ENCODE results near the gene PDIA2.
"Not testable (repeated sequence)": the region's sequence is repeated elsewhere in the genome, so short reads cannot be mapped to it uniquely, and the experiment has no call there.

PDIA2 gene

DNA sequence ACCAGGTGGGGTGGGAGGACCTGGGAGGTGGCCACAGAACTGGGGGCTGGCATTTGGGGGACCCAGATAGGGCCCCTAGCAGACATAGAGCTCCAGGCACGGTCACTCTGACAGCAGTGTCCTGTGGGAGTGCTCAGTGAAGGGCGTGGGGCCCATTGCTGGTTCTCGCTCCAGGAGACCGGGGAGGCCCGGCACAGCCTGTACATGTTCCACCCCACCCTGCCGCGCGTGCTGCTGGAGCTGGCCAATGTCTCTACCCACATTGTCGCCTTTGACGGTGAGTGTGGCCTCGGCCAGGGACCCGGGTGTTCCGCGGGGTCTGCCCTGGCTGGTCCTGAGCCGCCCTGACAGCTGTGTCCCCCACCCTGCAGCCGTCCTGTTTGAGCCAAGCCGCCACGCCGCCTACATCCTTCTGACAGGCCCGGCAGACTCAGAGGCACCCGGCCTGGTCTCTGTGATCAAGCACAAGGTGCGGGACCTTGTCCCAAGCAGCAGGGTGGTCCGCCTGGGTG is 18.5 kb upstream of the PDIA2 start:
- Histone ChIP-seq H3K36me3 (ENCODE audit: insufficient read depth, low read length) (peaks cover 41% of the 10 kb centered on the region), H3K27ac (ENCODE audit: low read depth, low read length) (no peak overlapping the region), H3K4me3 (ENCODE audit: low read length) (no peak overlapping the region), H3K27me3 (ENCODE audit: insufficient read depth, low read length) (no peaks in the 10 kb centered on the region), H3K9me3 (ENCODE audit: insufficient read depth, low read depth, low read length) (no peaks in the 10 kb centered on the region), H3K9ac (ENCODE audit: low read depth, low read length) (no peak overlapping the region), H3K4me1 (ENCODE audit: insufficient read depth, low read length) (no peaks in the 10 kb centered on the region)
- WGBS: 96% methylated on average over 23 of the region's 23 CpGs

DNA sequence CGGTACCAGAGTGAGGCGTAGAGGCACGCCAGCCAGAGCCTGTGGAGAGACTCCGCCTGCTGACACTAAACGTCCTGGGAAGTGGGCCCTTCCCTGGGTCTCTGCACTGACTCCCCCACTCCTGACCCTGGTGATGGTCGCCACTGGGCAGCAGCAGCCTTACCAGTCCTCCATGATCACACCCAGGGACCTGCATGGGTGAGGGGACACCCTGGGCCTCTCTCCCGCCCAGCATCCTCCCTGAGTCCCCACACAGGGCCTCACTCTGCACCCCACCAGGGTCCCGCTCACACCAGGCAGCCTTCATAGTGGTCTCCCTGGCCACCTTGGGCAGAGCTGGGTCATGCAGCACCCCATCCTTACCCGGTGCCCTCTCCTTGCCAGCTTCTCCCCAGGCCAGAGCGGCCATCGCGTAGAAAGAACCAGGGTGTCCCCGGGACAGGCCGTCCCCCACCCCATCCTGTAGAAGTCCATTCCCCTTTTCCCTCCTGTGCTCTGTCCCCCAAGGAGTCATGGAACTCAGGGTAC is 17.9 kb upstream of the PDIA2 start:
- Histone ChIP-seq H3K4me1 (ENCODE audit: insufficient read depth, low read length) (no peaks in the 10 kb centered on the region), H3K36me3 (ENCODE audit: insufficient read depth, low read length) (peaks cover 35% of the 10 kb centered on the region), H3K27me3 (ENCODE audit: insufficient read depth, low read length) (no peaks in the 10 kb centered on the region), H3K27ac (ENCODE audit: low read depth, low read length) (no peak overlapping the region), H3K9me3 (ENCODE audit: insufficient read depth, low read depth, low read length) (no peaks in the 10 kb centered on the region), H3K9ac (ENCODE audit: low read depth, low read length) (no peak overlapping the region), H3K4me3 (ENCODE audit: low read length) (no peak overlapping the region)
- 92% methylated on average over 14 of the region's 14 CpGs for WGBS

DNA sequence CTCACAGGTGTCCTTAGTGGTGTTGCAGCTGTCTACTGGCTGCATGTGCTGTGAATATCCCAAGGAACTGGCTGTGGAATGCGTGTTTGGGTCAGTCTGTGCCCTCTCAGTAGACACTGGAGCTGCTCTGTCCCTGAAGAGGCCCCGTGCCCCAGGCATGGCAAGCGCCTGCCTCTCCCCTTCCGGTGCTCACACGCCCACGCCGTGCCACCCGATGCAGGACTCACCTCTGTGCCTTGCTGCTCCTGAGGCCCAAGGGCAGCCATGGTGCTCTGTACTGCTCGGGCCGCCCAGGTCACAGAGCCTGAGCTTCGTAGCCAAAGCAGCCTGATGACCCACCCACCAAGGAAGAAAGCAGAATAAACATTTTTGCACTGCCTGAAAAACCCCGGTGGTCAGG is 17.3 kb upstream of the PDIA2 start:
- Histone ChIP-seq H3K4me1 (ENCODE audit: insufficient read depth, low read length) (no peaks in the 10 kb centered on the region), H3K36me3 (ENCODE audit: insufficient read depth, low read length) (peaks cover 28% of the 10 kb centered on the region; the same call in 1 of the 2 replicates), H3K9ac (ENCODE audit: low read depth, low read length) (no peak overlapping the region), H3K27ac (ENCODE audit: low read depth, low read length) (no peak overlapping the region), H3K4me3 (ENCODE audit: low read length) (no peak overlapping the region), H3K9me3 (ENCODE audit: insufficient read depth, low read depth, low read length) (no peaks in the 10 kb centered on the region), H3K27me3 (ENCODE audit: insufficient read depth, low read length) (no peaks in the 10 kb centered on the region)
- WGBS: 94% methylated on average over 12 of the region's 12 CpGs

DNA sequence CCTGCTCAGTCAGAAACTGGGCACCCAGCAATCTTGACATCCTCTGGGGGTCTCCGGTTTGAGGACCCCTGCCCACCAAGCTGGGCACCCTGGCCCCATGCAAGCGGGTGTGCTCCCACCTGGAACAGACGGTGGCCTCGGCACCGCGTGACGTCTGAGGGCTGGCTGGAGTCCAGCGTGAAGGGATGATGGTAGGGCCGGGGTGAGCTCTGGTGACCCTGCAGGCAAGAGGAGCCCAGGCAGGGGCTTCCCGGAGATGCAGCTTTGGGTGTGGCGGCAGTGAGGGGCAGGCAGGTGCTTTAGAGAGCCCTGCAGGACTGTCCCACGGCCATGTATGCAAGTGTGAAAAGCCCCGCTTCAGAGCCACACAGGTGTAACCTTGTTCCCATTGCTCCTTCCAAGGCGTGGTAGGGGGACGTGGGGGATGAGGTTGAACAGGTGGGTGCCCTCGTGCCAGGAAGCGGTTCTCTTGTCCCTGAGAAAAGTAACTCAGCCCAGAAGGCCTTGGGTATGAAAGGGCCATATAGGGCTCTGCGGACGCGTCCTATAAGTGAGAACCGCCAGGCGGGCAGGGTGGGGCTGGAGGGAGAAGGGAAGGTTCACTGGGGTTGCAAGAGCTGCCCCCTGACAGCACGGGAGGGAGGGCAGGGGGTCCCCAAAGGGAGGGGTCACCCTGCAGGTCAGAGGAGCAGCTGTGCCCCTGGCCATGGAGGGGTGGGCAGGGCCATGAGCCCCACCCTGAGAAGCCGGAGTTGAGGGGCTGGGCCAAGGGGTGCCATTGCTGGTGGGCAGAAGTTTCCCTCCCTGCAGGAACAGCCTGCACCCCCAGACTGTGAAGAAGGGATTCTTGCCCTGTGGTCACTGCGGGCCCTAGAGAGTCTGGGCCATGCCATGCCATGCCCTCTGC is 16.5 kb upstream of the PDIA2 start:
- no peak overlapping the region for H3K4me3 ChIP-seq (ENCODE audit: low read length)
- no peak overlapping the region for H3K9ac ChIP-seq (ENCODE audit: low read depth, low read length)
- no peaks in the 10 kb centered on the region for H3K4me1 ChIP-seq (ENCODE audit: insufficient read depth, low read length)
- no peak overlapping the region for H3K27ac ChIP-seq (ENCODE audit: low read depth, low read length)
- peaks cover 22% of the 10 kb centered on the region; the same call in 1 of the 2 replicates for H3K36me3 ChIP-seq (ENCODE audit: insufficient read depth, low read length)
- no peaks in the 10 kb centered on the region for H3K27me3 ChIP-seq (ENCODE audit: insufficient read depth, low read length)
- WGBS: 91% methylated on average over 25 of the region's 25 CpGs
- no peaks in the 10 kb centered on the region for H3K9me3 ChIP-seq (ENCODE audit: insufficient read depth, low read depth, low read length)

DNA sequence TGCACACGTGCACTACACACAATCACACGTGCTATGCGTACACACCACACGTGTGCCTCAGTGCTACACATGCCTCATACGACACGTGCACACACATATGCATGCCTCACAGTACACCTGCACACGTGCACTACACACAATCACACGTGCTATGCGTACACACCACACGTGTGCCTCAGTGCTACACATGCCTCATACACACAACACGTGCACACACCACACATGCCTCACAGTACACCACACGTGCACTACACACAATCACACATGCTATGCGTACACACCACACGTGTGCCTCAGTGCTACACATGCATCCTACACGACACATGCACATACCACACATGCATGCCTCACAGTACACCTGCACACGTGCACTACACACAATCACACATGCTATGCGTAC is 15.4 kb upstream of the PDIA2 start:
- H3K27me3 ChIP-seq (ENCODE audit: insufficient read depth, low read length); H3K9me3 ChIP-seq (ENCODE audit: insufficient read depth, low read depth, low read length); H3K4me3 ChIP-seq (ENCODE audit: low read length); H3K9ac ChIP-seq (ENCODE audit: low read depth, low read length); H3K27ac ChIP-seq (ENCODE audit: low read depth, low read length); H3K4me1 ChIP-seq (ENCODE audit: insufficient read depth, low read length): not testable (repeated sequence)
- peaks cover 12% of the 10 kb centered on the region; the same call in 1 of the 2 replicates for H3K36me3 ChIP-seq (ENCODE audit: insufficient read depth, low read length)
- 91% methylated on average over 17 of the region's 17 CpGs for WGBS

DNA sequence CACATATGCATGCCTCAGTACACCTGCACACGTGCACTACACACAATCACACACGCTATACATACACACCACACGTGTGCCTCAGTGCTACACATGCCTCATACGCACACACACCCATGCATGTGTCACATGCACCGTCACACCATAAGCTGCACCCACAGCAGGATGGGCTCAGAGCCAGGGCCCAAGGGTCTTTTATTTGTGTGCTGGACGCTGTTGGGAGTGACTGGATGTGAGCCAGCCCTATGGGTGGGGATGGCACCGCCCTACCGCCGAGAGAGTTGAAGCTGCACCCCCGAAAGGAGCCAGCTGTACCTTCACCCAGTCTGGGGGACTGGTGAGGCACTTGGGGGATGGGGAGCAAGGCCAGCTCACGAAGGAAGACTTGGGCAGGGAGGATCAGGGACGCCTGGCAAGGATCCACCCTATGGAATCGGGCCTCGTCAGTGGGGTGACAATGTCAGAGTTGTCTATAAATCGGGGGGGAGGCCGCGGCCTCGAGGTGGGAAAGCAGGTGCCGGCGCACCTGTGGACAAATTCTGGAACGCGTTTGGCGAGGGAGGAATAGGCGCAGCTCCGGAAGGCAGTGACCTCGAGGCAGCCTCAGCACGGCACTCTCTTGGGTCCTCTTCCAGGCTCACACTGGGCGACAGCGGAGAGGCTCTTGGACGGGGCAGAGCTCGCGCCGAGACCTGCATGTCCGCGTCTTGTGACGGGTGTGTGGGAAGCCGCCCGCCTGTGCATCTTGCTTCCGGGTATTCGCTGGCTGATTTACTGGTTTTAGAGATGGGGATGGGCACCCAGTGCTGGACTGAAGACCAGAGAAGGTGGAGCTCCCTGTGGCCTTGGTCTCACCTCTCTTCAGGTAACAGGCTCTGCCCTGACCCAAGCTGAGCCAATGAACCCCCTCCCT is 14.6 kb upstream of the PDIA2 start:
- Histone ChIP-seq H3K9me3 (ENCODE audit: insufficient read depth, low read depth, low read length) (no peaks in the 10 kb centered on the region), H3K27ac (ENCODE audit: low read depth, low read length) (no peak overlapping the region), H3K4me3 (ENCODE audit: low read length) (no peak overlapping the region), H3K36me3 (ENCODE audit: insufficient read depth, low read length) (peaks cover 6% of the 10 kb centered on the region; the same call in 1 of the 2 replicates), H3K9ac (ENCODE audit: low read depth, low read length) (no peak overlapping the region), H3K27me3 (ENCODE audit: insufficient read depth, low read length) (no peaks in the 10 kb centered on the region), H3K4me1 (ENCODE audit: insufficient read depth, low read length) (no peaks in the 10 kb centered on the region)
- WGBS: 91% methylated on average over 40 of the region's 40 CpGs

DNA sequence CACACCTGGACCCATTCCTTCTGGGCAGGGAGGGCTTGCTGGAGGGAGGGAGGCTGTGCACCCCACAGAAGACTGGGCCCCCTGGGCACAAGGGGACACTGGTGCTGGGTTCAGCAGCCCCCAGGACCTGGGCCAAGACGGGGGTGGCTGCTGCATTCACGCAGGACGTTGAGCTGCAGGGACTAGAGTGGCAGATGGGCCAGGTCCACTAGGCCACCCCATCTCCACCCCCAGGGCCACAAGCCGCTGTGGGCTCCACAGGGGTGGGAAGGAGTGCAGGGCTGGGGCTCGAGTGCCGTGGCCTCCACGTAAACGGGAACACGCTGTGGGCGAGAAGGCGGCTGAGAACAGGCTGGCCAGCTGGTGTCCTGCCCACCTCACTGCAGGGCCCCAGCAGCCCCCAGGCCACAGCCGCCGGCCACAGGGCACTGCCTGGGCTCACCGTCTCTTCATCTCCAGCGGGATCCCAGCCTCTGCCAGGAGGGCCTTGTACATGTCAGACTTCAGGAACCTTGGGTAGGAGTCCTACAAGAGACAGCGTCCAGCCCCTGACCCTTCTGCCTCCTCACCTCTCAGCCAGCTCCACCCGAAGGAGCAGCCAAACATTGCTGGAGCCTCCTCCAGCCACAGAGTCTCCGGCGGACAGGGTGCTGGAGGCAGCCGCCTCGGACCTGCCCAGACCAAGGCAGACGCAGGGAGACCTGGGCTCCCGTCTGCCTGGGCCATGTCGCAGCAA is 13.7 kb upstream of the PDIA2 start:
- 93% methylated on average over 24 of the region's 24 CpGs for WGBS
- peaks cover 3% of the 10 kb centered on the region for H3K27me3 ChIP-seq (ENCODE audit: insufficient read depth, low read length)
- H3K36me3 ChIP-seq (ENCODE audit: insufficient read depth, low read length): 0 out of 2 replicates have a peak, but pooled peaks cover 3% of the 10 kb centered on the region
- H3K9me3 ChIP-seq (ENCODE audit: insufficient read depth, low read depth, low read length): no peaks in the 10 kb centered on the region
- H3K4me3 ChIP-seq (ENCODE audit: low read length): no peak overlapping the region
- H3K9ac ChIP-seq (ENCODE audit: low read depth, low read length): no peak overlapping the region
- H3K27ac ChIP-seq (ENCODE audit: low read depth, low read length): no peak overlapping the region
- no peaks in the 10 kb centered on the region for H3K4me1 ChIP-seq (ENCODE audit: insufficient read depth, low read length)

DNA sequence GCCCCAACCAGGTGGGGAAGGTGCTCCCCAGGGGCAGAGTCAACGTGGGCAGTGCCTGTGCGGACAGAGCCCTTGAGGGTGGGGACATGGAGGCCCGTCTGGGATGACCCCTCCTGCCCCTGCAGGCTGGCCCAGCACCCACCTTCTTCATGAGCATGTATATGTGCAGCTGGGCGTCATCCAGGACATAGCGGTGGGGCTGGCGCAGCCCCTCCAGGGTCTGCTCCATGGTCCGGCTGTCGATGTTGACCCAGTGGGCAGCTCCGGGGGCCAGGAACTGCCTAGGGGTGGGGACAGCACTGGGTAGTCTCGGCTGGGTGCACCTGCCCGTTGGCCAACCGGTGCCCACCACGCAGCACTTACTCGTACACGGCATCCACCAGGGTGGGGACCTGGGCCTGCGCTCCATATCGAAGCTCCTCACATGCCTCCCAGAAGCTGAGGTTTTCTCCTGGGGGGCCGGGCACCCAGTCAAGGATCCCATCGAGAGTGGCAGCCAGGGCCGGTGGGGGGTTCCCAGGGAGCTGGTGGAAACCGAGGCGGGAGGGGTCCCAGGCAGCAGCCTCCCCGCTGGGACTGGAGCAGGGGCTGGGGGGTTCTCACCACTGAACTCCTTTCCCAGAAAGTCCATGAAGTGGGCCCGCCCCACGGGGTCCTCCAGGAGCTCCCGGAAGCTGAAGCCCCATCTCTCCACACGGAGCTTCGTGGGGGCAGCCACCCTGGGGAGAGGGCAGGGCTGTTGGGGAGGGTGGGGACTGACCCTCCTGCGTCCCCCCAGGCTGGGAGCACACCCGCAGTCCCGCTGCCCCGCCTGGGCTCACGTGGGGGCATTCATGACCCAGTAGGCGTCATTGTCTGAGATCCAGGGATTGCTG is 12.3 kb upstream of the PDIA2 start:
- no peaks in the 10 kb centered on the region for H3K9me3 ChIP-seq (ENCODE audit: insufficient read depth, low read depth, low read length)
- no peak overlapping the region for H3K9ac ChIP-seq (ENCODE audit: low read depth, low read length)
- H3K4me3 ChIP-seq (ENCODE audit: low read length): no peak overlapping the region
- H3K36me3 ChIP-seq (ENCODE audit: insufficient read depth, low read length): no peaks in the 10 kb centered on the region
- no peaks in the 10 kb centered on the region for H3K4me1 ChIP-seq (ENCODE audit: insufficient read depth, low read length)
- peaks cover 15% of the 10 kb centered on the region for H3K27me3 ChIP-seq (ENCODE audit: insufficient read depth, low read length)
- H3K27ac ChIP-seq (ENCODE audit: low read depth, low read length): no peak overlapping the region
- 93% methylated on average over 34 of the region's 34 CpGs for WGBS

DNA sequence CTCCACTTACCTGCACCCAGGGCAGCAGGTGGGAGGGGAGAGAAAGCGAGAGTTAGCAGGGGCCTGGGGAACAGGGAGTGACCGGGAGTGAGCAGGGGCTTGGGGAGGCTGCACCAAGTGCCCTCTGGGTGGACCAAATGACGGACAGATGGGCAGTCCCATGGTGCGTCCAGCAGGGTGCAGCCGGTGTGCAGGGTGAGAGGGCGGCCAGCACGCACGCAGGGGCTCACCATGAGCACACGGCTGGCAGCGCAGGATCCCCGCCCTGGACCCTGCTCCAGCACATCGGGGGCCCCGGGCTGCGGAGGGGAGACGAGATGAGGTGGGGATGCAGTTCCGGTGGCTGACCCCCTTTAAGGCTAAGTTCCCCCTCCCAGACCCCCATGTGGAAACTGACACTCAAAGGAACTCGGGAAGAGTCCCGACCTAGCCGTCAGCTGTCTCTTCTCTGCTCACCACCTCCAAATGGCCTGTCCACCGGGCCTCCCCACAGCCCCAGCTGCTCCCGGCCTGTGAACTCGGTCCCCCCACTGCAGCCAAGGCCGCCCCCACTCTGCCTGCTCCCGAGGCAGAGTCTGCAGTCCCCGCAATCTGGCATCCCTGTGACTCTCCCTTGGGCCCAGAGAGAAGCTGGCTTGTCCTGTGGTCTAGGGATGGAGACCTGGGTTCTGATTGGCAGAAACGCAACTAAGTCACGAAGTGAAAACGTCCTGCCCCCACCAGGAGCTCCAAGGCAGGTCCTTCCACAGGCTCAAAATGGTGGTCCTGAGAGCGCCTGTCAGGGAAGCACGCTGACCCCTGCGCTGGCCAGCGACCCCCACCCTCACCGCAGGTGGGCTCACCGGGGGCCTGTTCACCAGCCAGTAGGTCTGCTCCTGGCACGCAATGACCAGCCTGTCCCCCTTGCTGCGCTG is 10.1 kb upstream of the PDIA2 start:
- no peaks in the 10 kb centered on the region for H3K4me1 ChIP-seq (ENCODE audit: insufficient read depth, low read length)
- peaks cover 29% of the 10 kb centered on the region for H3K27me3 ChIP-seq (ENCODE audit: insufficient read depth, low read length)
- H3K4me3 ChIP-seq (ENCODE audit: low read length): no peak overlapping the region
- H3K9ac ChIP-seq (ENCODE audit: low read depth, low read length): no peak overlapping the region
- H3K27ac ChIP-seq (ENCODE audit: low read depth, low read length): no peak overlapping the region
- H3K9me3 ChIP-seq (ENCODE audit: insufficient read depth, low read depth, low read length): no peaks in the 10 kb centered on the region
- WGBS: 87% methylated on average over 36 of the region's 36 CpGs
- H3K36me3 ChIP-seq (ENCODE audit: insufficient read depth, low read length): no peaks in the 10 kb centered on the region

Data from HUES64 (cell line).